Loucy (cell line): Measurements from ENCODE around the gene TTC9B.

ENCODE experiments used
- EZH2phosphoT487 ChIP-seq: fragments of 200-600 bp; IDR thresholded peaks from 2 replicates; pipeline ENCODE4 v1.6.1; 2018; ENCODE audit warnings: antibody characterized with exemption, mild to moderate bottlenecking, moderate library complexity, borderline replicate concordance
- TF ChIP-seq, protein P1 (sequence below): fragments of 200-600 bp; sonication (generic); conservative IDR thresholded peaks from 2 replicates; pipeline ENCODE4 v1.5.1; 2014; ENCODE audit warnings: mild to moderate bottlenecking, antibody characterized with exemption, low read length

DNA sequence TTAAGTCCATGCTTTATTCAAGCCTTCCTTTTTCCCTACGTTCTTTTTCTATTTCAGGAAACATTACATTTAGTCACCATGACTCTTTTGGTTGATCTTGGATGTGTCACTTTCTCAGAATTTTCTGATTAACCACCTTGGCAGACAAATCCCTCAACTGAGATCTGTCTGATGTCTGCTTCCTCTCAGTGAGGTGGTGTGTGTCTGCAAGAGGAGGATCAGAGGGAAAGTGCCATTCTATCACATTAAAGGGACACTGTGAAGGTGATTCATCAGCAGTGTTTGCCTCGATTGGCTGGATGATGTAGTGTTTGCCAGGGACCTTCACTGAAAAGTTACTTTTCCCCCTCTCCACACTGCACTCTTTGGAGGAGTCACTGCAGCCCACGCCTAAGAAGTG is 11.3 kb upstream of the TTC9B start:
- TF ChIP-seq, protein P1, sequence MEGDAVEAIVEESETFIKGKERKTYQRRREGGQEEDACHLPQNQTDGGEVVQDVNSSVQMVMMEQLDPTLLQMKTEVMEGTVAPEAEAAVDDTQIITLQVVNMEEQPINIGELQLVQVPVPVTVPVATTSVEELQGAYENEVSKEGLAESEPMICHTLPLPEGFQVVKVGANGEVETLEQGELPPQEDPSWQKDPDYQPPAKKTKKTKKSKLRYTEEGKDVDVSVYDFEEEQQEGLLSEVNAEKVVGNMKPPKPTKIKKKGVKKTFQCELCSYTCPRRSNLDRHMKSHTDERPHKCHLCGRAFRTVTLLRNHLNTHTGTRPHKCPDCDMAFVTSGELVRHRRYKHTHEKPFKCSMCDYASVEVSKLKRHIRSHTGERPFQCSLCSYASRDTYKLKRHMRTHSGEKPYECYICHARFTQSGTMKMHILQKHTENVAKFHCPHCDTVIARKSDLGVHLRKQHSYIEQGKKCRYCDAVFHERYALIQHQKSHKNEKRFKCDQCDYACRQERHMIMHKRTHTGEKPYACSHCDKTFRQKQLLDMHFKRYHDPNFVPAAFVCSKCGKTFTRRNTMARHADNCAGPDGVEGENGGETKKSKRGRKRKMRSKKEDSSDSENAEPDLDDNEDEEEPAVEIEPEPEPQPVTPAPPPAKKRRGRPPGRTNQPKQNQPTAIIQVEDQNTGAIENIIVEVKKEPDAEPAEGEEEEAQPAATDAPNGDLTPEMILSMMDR, result no peak
- no peak for TF ChIP-seq EZH2phosphoT487
